Measurements from ENCODE around the gene GAST.

GAST gene

DNA sequence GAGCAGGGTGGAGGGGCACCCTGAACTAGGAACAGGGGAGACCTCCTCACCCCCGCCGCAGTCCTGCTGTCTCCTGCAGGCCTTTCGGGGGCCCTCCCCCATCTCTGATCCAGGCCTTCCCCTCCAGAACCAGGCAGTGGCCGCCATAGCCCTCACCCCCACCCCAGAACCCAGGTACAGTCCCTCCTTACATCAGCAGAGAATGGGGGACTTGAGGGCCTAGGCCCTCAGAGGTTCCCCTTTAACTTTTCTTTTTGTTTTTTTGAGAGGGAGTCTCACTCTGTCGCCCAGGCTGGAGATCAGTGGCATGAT lies 26.6 kb downstream of the GAST start:
- no peak for DNase-seq (ENCODE audit: low read depth in 2 of 2, low spot score in 1 of 2)

- no peak for DNase-seq (ENCODE audit: low read depth in 2 of 2, low spot score in 1 of 2)
Measured at GRCh38 chr17:41739661-41740352, 27.7 kb downstream of the GAST start.

GRCh38 chr17:41740506-41740905 lies 28.4 kb downstream of the GAST start:
- no peak for DNase-seq (ENCODE audit: low read depth in 2 of 2, low spot score in 1 of 2)

GRCh38 chr17:41741709-41742108 lies 29.6 kb downstream of the GAST start:
- no peak for DNase-seq (ENCODE audit: low read depth in 2 of 2, low spot score in 1 of 2)

DNA sequence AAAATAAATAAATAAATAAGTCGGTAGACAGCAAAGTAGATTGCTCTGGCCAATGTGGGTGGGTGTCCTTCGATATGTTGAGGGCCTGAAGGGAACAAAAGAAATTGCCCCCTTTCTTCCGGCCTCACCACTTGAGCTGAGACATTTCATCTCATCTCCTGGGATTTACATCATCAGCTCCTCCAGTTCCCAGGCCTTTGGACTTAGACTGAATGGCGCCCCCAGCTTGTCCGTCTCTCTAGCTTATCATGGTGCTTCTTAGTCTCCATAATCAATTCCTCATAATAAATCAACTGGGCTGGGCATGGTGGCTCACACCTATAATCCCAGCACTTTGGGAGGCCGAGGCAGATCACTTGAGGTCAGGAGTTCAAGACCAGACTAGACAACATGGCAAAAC lies 36.1 kb downstream of the GAST start:
- no peak for DNase-seq (ENCODE audit: low read depth in 2 of 2, low spot score in 1 of 2)

DNA sequence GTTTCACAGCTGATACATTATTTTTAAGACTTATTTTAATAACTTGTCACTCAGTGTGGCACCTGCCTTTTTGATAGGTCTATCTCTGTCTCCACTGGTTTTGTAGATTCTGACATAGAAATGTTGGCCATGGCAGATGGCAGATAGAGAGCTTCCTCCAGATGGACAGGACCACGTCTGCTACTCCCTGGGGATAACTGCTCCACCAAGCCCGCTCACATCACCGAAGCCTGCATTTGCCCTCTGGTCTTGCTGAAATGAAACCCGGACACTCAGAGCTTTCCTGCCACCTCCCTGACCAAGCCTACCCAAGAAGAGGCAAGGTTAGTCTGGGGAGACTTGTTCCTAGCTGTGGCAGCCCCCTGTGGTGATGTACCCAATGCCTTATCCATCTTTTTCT lies 38.7 kb downstream of the GAST start:
- DNase-seq (ENCODE audit: low read depth in 2 of 2, low spot score in 1 of 2) = no peak

GRCh38 chr17:41751288-41751687 lies 39.2 kb downstream of the GAST start:
- DNase-seq (ENCODE audit: low read depth in 2 of 2, low spot score in 1 of 2) = no peak

- DNase-seq (ENCODE audit: low read depth in 2 of 2, low spot score in 1 of 2) = no peak
Measured at GRCh38 chr17:41754066-41754465, 41.9 kb downstream of the GAST start.

DNA sequence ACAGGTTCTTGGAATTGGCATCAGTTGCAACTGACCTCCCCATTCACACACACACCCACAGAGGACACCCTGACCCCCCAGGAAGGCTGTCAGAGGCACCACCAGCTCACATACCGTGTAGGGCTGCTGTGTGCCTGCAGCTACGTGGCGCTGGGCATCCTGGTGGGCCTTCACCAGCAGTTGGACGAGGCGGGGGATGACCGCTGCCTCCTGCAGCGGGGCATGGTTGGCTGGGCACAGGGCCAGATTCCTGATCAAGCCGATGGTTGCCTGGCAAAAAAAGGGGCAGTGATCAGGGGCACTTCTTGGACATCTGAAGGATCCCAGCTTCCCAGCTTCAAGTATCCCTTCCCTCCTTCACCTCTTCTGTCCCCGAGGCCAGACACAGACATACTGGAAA lies 46.5 kb downstream of the GAST start:
- DNase-seq (ENCODE audit: low read depth in 2 of 2, low spot score in 1 of 2) = no peak

DNA sequence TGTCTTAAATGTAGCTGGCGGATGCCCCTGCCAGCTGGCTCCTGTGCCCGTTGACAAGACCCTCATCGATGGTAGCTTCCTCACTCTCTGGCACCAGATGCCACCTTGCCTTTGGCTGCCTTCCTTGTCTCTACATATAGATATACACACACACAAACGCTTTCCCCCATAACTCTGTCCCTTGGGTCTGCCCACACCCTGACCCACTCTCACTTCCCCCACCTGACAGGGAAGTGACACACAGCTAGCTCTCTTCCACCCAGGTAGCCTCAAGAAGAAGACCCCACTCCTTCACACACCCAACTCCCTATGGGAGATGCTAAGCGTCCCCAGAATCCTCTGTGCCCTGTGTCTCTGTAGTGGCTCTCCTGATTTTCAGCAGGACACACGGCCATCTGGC lies 48.7 kb downstream of the GAST start:
- DNase-seq (ENCODE audit: low read depth in 2 of 2, low spot score in 1 of 2) = no peak

- DNase-seq (ENCODE audit: low read depth in 2 of 2, low spot score in 1 of 2) = no peak
Measured at GRCh38 chr17:41762391-41762790, 50.3 kb downstream of the GAST start.

DNA sequence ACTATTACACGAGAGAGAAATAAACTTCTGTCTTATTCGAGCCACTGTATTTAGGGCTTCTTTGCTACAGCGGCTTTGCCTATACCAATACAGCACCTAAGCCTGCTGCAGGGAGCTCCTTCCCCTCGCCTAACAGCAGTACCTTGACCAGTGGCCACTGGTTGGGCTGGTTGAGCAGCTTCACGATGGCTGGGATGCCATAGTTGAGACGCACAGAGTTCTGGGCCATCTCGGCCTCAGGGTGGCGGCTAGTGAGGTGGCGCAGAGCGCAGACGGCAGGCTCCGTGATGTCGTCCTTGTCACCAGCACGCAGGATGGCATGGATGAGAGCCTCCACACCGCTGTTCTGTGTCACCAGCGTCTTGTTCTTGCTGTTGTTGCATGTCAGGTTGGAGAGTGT lies 50.7 kb downstream of the GAST start:
- DNase-seq (ENCODE audit: low read depth in 2 of 2, low spot score in 1 of 2) = no peak

- no peak for DNase-seq (ENCODE audit: low read depth in 2 of 2, low spot score in 1 of 2)
Measured at GRCh38 chr17:41763327-41763726, 51.2 kb downstream of the GAST start.

Measured in stimulated activated CD8-positive, alpha-beta memory T cell treated with anti-CD3 and anti-CD28 coated beads, Interleukin-4, amount 100 ng/mL, for 1 hour (primary cell).